Suprapubic skin (tissue), 4 donors: ENCODE measurements around the gene UBN1. TPM values are rescaled to one million over a fixed set of nuclear protein-coding genes. Genes with fewer than 3 reads are reported as not detected.
A peak's percentile ranks its signal among the peaks of the same experiment; 100 is the strongest.

Source experiments
- DNase-seq, 2 donors: peaks; one replicate each; pipeline ENCODE4 v3.0.0-alpha.2; 2019; ENCODE audit warnings: low spot score in 2 of 2
- H3K27ac ChIP-seq: fragments of 200-600 bp; sonication (generic); one replicate; pipeline ENCODE4 v1.5.1; 2019
- H3K27me3 ChIP-seq: fragments of 200-600 bp; sonication (generic); one replicate; pipeline ENCODE4 v1.5.1; 2019
- H3K36me3 ChIP-seq: fragments of 200-600 bp; sonication (generic); one replicate; pipeline ENCODE4 v1.5.1; 2019
- H3K4me1 ChIP-seq: fragments of 200-600 bp; sonication (generic); one replicate; pipeline ENCODE4 v1.5.1; 2019
- H3K4me3 ChIP-seq: fragments of 200-600 bp; sonication (generic); one replicate; pipeline ENCODE4 v1.5.1; 2019; ENCODE audit warnings: mild to moderate bottlenecking
- H3K9me3 ChIP-seq: fragments of 200-600 bp; sonication (generic); one replicate; pipeline ENCODE4 v1.5.1; 2019
- CTCF ChIP-seq, 2 donors: fragments of 200-600 bp in 1 of 2; fragments of 450-650 bp in 1 of 2; sonication (generic) in 1 of 2; IDR thresholded peaks; one replicate each; pipeline ENCODE4 v1.5.1; 2016 to 2019; ENCODE audit warnings: antibody characterized with exemption in 2 of 2, mild to moderate bottlenecking in 1 of 2, moderate library complexity in 1 of 2
- EP300 ChIP-seq: sonication (generic); formaldehyde crosslinking; IDR thresholded peaks from one replicate; pipeline ENCODE4 v1.6.1; 2017; ENCODE audit warnings: antibody characterized with exemption
- POLR2A ChIP-seq, 2 donors: fragments of 450-650 bp; IDR thresholded peaks; one replicate each; pipeline ENCODE4 v1.6.1; 2017; ENCODE audit warnings: antibody characterized with exemption in 2 of 2, mild to moderate bottlenecking in 2 of 2, moderate library complexity in 2 of 2
- POLR2AphosphoS5 ChIP-seq, 3 donors: sonication (generic); formaldehyde crosslinking; IDR thresholded peaks; one replicate each; pipeline ENCODE4 v1.6.1; 2017; ENCODE audit warnings: antibody characterized with exemption in 3 of 3
- WGBS: methylation state at CpG from one replicate; pipeline ENCODE4 v1.1.5; 2018; 5-methylcytosine and 5-hydroxymethylcytosine counted together
- total RNA-seq, 4 donors: library from RNA; depleted of rRNA; stranded (reverse); fragments of >200 nt; gene quantifications; one replicate each; pipeline ENCODE4 v1.1.0, GENCODE V29; 2016

Gene UBN1
- total RNA-seq, 4 donors from 2014 or later: 25.7 to 43.9 (median 38.6) TPM

DNA sequence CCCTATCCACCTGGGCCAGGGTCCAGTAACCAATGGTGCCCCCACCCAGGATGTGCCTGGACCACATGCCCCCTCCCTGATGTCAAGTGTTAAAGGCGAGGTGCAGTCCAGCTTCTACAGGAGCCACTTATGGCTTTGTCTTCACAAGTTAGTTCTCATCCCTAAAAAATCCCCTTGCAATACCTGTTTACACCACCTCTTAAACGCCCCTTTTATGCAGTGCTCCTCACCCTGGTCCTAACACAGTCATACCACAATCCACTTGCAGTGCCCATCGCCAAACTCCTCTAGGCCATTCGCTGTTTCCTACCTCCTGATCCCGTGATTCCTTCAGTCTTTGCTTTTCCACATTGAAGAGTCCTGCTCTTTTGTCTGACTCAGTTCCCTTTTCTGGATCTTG, 7.3 kb upstream of the UBN1 start:
- no peaks in the 10 kb centered on the region for H3K9me3 ChIP-seq
- H3K36me3 ChIP-seq: peaks cover 88% of the 10 kb centered on the region
- no peaks in the 10 kb centered on the region for H3K27me3 ChIP-seq
- TF ChIP-seq POLR2AphosphoS5 (IDR thresholded peaks at IDR 0.05): no peak
- TF ChIP-seq EP300: no peak
- no peak for TF ChIP-seq CTCF (IDR thresholded peaks at IDR 0.05)
- no peak for TF ChIP-seq POLR2A (IDR thresholded peaks at IDR 0.05)
- 73% methylated on average over 5 of the region's 5 CpGs for WGBS
- H3K27ac ChIP-seq: no peak overlapping the region
- no peak overlapping the region for H3K4me3 ChIP-seq
- H3K4me1 ChIP-seq: peaks cover under 1% of the 10 kb centered on the region
- DNase-seq: peak in 1 of 2 donors; percentile 44

- H3K36me3 ChIP-seq: peaks cover 86% of the 10 kb centered on the region
- H3K9me3 ChIP-seq: no peaks in the 10 kb centered on the region
- H3K27me3 ChIP-seq: no peaks in the 10 kb centered on the region
- peaks cover 10% of the 10 kb centered on the region for H3K4me1 ChIP-seq
- no peak overlapping the region for H3K27ac ChIP-seq
- WGBS: 77% methylated on average over 5 of the region's 5 CpGs
- no peak for DNase-seq
- no peak overlapping the region for H3K4me3 ChIP-seq
- no peak for TF ChIP-seq EP300
- TF ChIP-seq CTCF (IDR thresholded peaks at IDR 0.05): no peak
- no peak for TF ChIP-seq POLR2A (IDR thresholded peaks at IDR 0.05)
- TF ChIP-seq POLR2AphosphoS5 (IDR thresholded peaks at IDR 0.05): no peak
Observed at GRCh38 chr16:4840984-4841383, 6.3 kb upstream of the UBN1 start.

DNA sequence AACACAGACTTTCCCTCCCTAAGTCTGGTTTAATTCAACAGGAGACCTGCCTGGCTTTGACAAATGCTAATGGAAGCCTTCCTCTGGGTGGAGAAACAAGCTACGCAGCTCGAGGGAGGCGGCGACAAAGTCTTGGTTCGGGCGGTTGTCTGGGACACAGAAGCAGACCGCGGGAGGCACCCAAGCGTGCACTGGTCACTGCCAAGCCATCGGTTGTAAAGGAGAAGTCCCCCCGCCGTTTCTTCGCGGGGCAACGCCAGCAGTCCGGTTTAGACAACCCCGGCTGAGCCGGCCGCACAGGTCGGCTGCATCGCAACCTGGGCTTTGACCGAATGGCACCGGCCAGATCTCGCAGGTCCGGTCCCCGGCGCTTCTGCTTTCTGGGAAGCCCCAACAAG, 779 bp upstream of the UBN1 start:
- Histone ChIP-seq H3K27ac (peak overlapping the region; percentile 95), H3K36me3 (peaks cover 35% of the 10 kb centered on the region), H3K4me1 (peaks cover 47% of the 10 kb centered on the region), H3K4me3 (peak overlapping the region; percentile 81), H3K27me3 (no peaks in the 10 kb centered on the region), H3K9me3 (no peaks in the 10 kb centered on the region)
- WGBS: 0% methylated on average over 20 of the region's 27 CpGs
- peak in 1 of 2 donors; percentile 19 for TF ChIP-seq POLR2A (IDR thresholded peaks at IDR 0.05)
- TF ChIP-seq EP300: no peak
- DNase-seq: peak in 1 of 2 donors; percentile 78

DNA sequence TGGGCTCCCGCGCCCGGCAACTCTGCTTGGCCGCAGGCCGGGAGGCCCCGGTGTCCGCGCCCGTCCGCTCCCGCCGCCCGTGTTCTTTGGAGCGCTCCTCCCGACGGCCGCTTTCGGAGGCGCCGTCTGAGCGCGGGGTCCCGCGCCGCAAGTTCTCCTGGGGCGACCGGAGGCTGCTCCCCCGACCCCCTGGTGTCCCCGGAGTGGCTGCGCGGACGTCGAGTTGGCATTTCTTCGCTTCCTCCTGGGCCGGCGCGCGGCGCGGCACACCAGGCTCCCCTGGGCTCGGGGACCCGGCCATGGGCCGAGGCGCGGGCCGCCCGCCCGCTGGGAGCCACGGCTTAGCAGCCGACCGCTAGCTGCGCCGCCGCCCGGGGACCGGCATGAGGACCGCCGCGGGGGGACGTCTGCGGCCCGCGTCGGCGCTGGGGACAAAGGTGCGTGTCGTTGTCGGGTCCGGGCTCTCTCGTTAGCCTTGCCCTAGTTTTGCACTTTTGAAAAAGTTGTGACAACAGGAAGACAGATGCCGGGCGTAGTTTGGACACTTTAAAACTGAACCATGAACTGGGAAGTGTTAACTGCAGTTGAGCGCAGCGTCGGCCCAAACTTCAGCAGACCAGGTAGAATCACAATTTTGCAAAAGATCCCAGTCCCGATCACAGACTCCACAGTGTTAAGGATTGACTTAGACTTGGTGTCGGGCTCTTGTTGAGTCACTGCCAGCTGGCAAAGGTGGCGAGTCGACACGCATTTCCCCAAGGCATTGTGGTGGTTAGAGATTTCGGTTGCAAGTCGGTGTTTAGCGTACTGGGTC, 700 bp downstream of the UBN1 start:
- under 1% methylated on average over 38 of the region's 83 CpGs for WGBS
- Histone ChIP-seq H3K9me3 (no peaks in the 10 kb centered on the region), H3K27ac (peak overlapping the region; percentile 95), H3K4me3 (peak overlapping the region; percentile 81), H3K4me1 (peaks cover 62% of the 10 kb centered on the region), H3K27me3 (no peaks in the 10 kb centered on the region), H3K36me3 (peaks cover 23% of the 10 kb centered on the region)
- no peak for TF ChIP-seq EP300
- TF ChIP-seq CTCF (IDR thresholded peaks at IDR 0.05): no peak
- TF ChIP-seq POLR2AphosphoS5 (IDR thresholded peaks at IDR 0.05): no peak
- no peak for TF ChIP-seq POLR2A (IDR thresholded peaks at IDR 0.05)
- peak; percentile 77 to 85 for DNase-seq

GRCh38 chr16:4850211-4850610, 2.9 kb downstream of the UBN1 start:
- Histone ChIP-seq H3K9me3 (no peaks in the 10 kb centered on the region), H3K4me3 (peak overlapping the region; percentile 81), H3K27ac (no peak overlapping the region), H3K27me3 (no peaks in the 10 kb centered on the region), H3K4me1 (peaks cover 61% of the 10 kb centered on the region), H3K36me3 (peaks cover 26% of the 10 kb centered on the region)
- WGBS: 35% methylated on average over 3 of the region's 3 CpGs
- DNase-seq: no peak
- TF ChIP-seq CTCF (IDR thresholded peaks at IDR 0.05) (no peak), POLR2A (IDR thresholded peaks at IDR 0.05) (no peak), EP300 (no peak), POLR2AphosphoS5 (IDR thresholded peaks at IDR 0.05) (no peak)
